Thyroid gland (tissue), 4 donors: ENCODE measurements around the gene GALNT2.

Experiments
- POLR2A ChIP-seq, 2 donors: fragments of 450-650 bp; IDR thresholded peaks; one replicate each; pipeline ENCODE4 v1.6.1; 2017; ENCODE audit warnings: antibody characterized with exemption in 2 of 2, mild to moderate bottlenecking in 2 of 2, moderate library complexity in 1 of 2
- TF ChIP-seq, protein P1 (sequence below), 6 experiments: fragments of 200-600 bp in 3 of 6; fragments of 450-650 bp in 3 of 6; sonication (generic) in 3 of 6; IDR thresholded peaks; one replicate each; pipeline ENCODE4 v1.5.1; 2016 to 2019; ENCODE audit warnings: antibody characterized with exemption in 6 of 6, mild to moderate bottlenecking in 2 of 6, inconsistent platforms in 1 of 6, moderate library complexity in 1 of 6

DNA sequence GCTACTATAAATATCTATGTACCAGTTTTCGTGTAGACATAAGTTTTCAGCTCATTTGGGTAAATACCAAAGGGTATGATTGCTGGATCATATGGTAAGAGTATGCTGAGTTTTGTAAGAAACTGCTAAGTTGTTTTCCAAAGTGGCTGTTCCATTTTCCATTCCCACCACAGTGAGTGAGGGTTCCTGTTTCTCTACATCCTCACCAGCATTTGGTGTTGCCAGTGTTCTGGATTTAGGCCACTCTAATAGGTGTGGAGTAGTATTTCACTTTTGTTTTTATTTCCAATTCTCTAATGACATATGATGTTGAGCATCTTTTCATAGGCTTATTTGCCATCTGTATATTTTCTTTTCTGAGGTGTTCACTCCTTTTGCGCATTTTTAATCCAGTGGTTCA, 112.2 kb downstream of the GALNT2 start:
- TF ChIP-seq, protein P1, sequence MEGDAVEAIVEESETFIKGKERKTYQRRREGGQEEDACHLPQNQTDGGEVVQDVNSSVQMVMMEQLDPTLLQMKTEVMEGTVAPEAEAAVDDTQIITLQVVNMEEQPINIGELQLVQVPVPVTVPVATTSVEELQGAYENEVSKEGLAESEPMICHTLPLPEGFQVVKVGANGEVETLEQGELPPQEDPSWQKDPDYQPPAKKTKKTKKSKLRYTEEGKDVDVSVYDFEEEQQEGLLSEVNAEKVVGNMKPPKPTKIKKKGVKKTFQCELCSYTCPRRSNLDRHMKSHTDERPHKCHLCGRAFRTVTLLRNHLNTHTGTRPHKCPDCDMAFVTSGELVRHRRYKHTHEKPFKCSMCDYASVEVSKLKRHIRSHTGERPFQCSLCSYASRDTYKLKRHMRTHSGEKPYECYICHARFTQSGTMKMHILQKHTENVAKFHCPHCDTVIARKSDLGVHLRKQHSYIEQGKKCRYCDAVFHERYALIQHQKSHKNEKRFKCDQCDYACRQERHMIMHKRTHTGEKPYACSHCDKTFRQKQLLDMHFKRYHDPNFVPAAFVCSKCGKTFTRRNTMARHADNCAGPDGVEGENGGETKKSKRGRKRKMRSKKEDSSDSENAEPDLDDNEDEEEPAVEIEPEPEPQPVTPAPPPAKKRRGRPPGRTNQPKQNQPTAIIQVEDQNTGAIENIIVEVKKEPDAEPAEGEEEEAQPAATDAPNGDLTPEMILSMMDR (IDR thresholded peaks at IDR 0.05) = no peak
- no peak for TF ChIP-seq POLR2A (IDR thresholded peaks at IDR 0.05)
